Activated T-cell treated with anti-CD3 and anti-CD28 coated beads for 24 hours (primary cell): Measurements from ENCODE around the gene S100A6.
"Not testable (repeated sequence)": the region's sequence is repeated elsewhere in the genome, so short reads cannot be mapped to it uniquely, and the experiment has no call there.

ENCODE experiments used
- DNase-seq: peaks from one replicate; pipeline ENCODE4 v3.0.0-alpha.2; 2020; ENCODE audit warnings: low read depth

The S100A6 gene

GRCh38 chr1:153531638-153532037 is 4.2 kb downstream of the S100A6 start:
- DNase-seq = no peak

- no peak for DNase-seq
Measured at GRCh38 chr1:153527683-153528040, 8.1 kb downstream of the S100A6 start.

- DNase-seq = no peak
Measured at GRCh38 chr1:153527023-153527682, 8.6 kb downstream of the S100A6 start.

- no peak for DNase-seq
Measured at GRCh38 chr1:153526132-153526543, 9.7 kb downstream of the S100A6 start.

- no peak for DNase-seq
Measured at GRCh38 chr1:153525088-153525728, 10.6 kb downstream of the S100A6 start.

GRCh38 chr1:153522353-153523048 is 13.3 kb downstream of the S100A6 start:
- DNase-seq = not testable (repeated sequence)

- DNase-seq = not testable (repeated sequence)
Measured at GRCh38 chr1:153521808-153522207, 14.0 kb downstream of the S100A6 start.

GRCh38 chr1:153520818-153521476 is 14.8 kb downstream of the S100A6 start:
- no peak for DNase-seq

GRCh38 chr1:153520137-153520691 is 15.6 kb downstream of the S100A6 start:
- not testable (repeated sequence) for DNase-seq

- DNase-seq = no peak
Measured at GRCh38 chr1:153519242-153519641, 16.5 kb downstream of the S100A6 start.

GRCh38 chr1:153515504-153516394 is 20.0 kb downstream of the S100A6 start:
- no peak for DNase-seq

GRCh38 chr1:153513666-153514065 is 22.1 kb downstream of the S100A6 start:
- no peak for DNase-seq

- no peak for DNase-seq
Measured at GRCh38 chr1:153513023-153513422, 22.8 kb downstream of the S100A6 start.

GRCh38 chr1:153510984-153511410 is 24.8 kb downstream of the S100A6 start:
- DNase-seq = peak; percentile 72

GRCh38 chr1:153509729-153510354 is 25.9 kb downstream of the S100A6 start:
- DNase-seq = peak; percentile 60

- no peak for DNase-seq
Measured at GRCh38 chr1:153509036-153509435, 26.8 kb downstream of the S100A6 start.

- no peak for DNase-seq
Measured at GRCh38 chr1:153507926-153508583, 27.7 kb downstream of the S100A6 start.

GRCh38 chr1:153506831-153507413 is 28.9 kb downstream of the S100A6 start:
- DNase-seq = no peak

- DNase-seq = no peak
Measured at GRCh38 chr1:153506386-153506785, 29.4 kb downstream of the S100A6 start.

GRCh38 chr1:153505576-153505975 is 30.2 kb downstream of the S100A6 start:
- DNase-seq = no peak
